ENCODE measurements around the gene SSBP2. TPM values are rescaled to one million over a fixed set of nuclear protein-coding genes. Genes with fewer than 3 reads are reported as not detected.
A peak's percentile ranks its signal among the peaks of the same experiment; 100 is the strongest.

The SSBP2 gene
- total RNA-seq, 1 experiment from 2014 or later: 5.2 TPM

GRCh38 chr5:81751009-81751835 is at the start of gene SSBP2 (continued):
- TF ChIP-seq, protein P1, sequence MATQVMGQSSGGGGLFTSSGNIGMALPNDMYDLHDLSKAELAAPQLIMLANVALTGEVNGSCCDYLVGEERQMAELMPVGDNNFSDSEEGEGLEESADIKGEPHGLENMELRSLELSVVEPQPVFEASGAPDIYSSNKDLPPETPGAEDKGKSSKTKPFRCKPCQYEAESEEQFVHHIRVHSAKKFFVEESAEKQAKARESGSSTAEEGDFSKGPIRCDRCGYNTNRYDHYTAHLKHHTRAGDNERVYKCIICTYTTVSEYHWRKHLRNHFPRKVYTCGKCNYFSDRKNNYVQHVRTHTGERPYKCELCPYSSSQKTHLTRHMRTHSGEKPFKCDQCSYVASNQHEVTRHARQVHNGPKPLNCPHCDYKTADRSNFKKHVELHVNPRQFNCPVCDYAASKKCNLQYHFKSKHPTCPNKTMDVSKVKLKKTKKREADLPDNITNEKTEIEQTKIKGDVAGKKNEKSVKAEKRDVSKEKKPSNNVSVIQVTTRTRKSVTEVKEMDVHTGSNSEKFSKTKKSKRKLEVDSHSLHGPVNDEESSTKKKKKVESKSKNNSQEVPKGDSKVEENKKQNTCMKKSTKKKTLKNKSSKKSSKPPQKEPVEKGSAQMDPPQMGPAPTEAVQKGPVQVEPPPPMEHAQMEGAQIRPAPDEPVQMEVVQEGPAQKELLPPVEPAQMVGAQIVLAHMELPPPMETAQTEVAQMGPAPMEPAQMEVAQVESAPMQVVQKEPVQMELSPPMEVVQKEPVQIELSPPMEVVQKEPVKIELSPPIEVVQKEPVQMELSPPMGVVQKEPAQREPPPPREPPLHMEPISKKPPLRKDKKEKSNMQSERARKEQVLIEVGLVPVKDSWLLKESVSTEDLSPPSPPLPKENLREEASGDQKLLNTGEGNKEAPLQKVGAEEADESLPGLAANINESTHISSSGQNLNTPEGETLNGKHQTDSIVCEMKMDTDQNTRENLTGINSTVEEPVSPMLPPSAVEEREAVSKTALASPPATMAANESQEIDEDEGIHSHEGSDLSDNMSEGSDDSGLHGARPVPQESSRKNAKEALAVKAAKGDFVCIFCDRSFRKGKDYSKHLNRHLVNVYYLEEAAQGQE (IDR thresholded peaks at IDR 0.05; ENCODE audit: low read depth): no peak
- peak; percentile 97 for TF ChIP-seq SP1 (IDR thresholded peaks at IDR 0.05; ENCODE audit: low read depth)

GRCh38 chr5:81795666-81796065 is 44.8 kb upstream of the SSBP2 start:
- Histone ChIP-seq H3K4me3 (replicated peaks in 1 of 2; ENCODE audit: low read depth in 1 of 2, low read length in 2 of 2) (no peak overlapping the region), H3K36me3 (ENCODE audit: control insufficient read depth in 1 of 2, insufficient read depth in 2 of 2, low read length in 2 of 2) (no peaks in the 10 kb centered on the region), H3K9me3 (ENCODE audit: control insufficient read depth in 1 of 2, insufficient read depth in 1 of 2, low read depth in 1 of 2, low read length in 2 of 2) (no peaks in the 10 kb centered on the region), H3K27me3 (ENCODE audit: insufficient read depth, low read length) (no peaks in the 10 kb centered on the region), H4K20me1 (ENCODE audit: insufficient read depth) (no peaks in the 10 kb centered on the region), H3K79me2 (ENCODE audit: insufficient read depth, low read length) (no peaks in the 10 kb centered on the region), H3K27ac (ENCODE audit: low read depth, low read length) (no peak overlapping the region), H2AFZ (ENCODE audit: low read depth, low read length, poor library complexity, severe bottlenecking) (no peak overlapping the region), H3K4me2 (ENCODE audit: low read length) (no peak overlapping the region), H3K4me1 (ENCODE audit: control insufficient read depth in 1 of 2, insufficient read depth in 2 of 2, low read length in 2 of 2) (peaks cover 0 to 2% of the 10 kb centered on the region in 2 experiments; a peak in 1 of 4 replicates), H3K9me2 (ENCODE audit: insufficient read depth) (no peaks in the 10 kb centered on the region), H3K9ac (ENCODE audit: low read length) (no peak overlapping the region)
- RAD21 ChIA-PET (ENCODE audit: low non-redundant PET in 1 of 2, low total read pairs in 2 of 2, uncharacterized antibody in 2 of 2, unreplicated experiment in 2 of 2): no interaction called here
- BruUV-seq (replicated peaks): no TSS peak
- no peak for ATAC-seq
- CTCF ChIA-PET: no interaction called here
- intact Hi-C loops (cut with micrococcal nuclease): no loop called here
- no peak for DNase-seq (ENCODE audit: low read depth, low spot score)
- POLR2A ChIA-PET: no interaction called here
- TF ChIP-seq POLR2AphosphoS5 (IDR thresholded peaks at IDR 0.05; ENCODE audit: low read depth, low read length): no peak

Data from HCT116 (cell line).